Esophagus squamous epithelium (tissue), 4 donors: ENCODE measurements around the gene WDR37.

ENCODE experiments used
- CTCF ChIP-seq, 6 experiments: fragments of 450-650 bp in 4 of 6; fragments of 200-600 bp in 2 of 6; sonication (generic) in 2 of 6; IDR thresholded peaks; one replicate each; pipeline ENCODE4 v1.5.1; 2016 to 2019; ENCODE audit warnings: antibody characterized with exemption in 6 of 6, mild to moderate bottlenecking in 4 of 6, moderate library complexity in 4 of 6
- POLR2A ChIP-seq, 4 donors: fragments of 450-650 bp; IDR thresholded peaks; one replicate each; pipeline ENCODE4 v1.6.1; 2017; ENCODE audit warnings: antibody characterized with exemption in 4 of 4, mild to moderate bottlenecking in 4 of 4, moderate library complexity in 3 of 4

- no peak for TF ChIP-seq POLR2A (IDR thresholded peaks at IDR 0.05)
- no peak for TF ChIP-seq CTCF (IDR thresholded peaks at IDR 0.05)
Measured at GRCh38 chr10:1084011-1084950, 28.1 kb downstream of the WDR37 start.
